ENCODE results near the gene CHIA.
"Not testable (repeated sequence)": the region's sequence is repeated elsewhere in the genome, so short reads cannot be mapped to it uniquely, and the experiment has no call there.

Gene CHIA

GRCh38 chr1:111354584-111354983, 63.9 kb downstream of the CHIA start:
- no peaks in the 10 kb centered on the region for H3K4me1 ChIP-seq (ENCODE audit: control insufficient read depth in 5 of 5, insufficient read depth in 5 of 5, low read length in 5 of 5)

DNA sequence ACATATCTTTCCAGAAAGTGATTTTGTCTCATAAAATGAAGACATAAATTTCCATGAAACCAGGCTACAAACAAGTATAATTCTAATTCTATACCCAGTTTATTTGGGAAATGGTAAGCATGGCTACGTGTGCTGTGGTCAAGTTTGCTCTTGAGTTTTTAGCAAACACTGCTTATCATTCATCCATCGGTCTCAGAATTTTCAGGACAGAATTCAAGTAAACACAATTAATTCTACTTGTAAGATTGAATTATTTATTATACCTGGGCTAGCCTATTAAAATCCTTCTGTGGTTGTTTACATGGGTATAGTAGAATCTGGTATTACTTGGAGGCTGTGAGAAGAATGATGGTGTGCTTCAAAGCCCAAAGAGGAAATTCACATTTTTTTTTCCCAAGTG, 68.3 kb downstream of the CHIA start:
- Histone ChIP-seq H3K4me1 (ENCODE audit: control insufficient read depth in 5 of 5, insufficient read depth in 5 of 5, low read length in 5 of 5) (no peaks in the 10 kb centered on the region), H3K27me3 (ENCODE audit: control insufficient read depth in 5 of 5, insufficient read depth in 4 of 5, low read length in 5 of 5) (peaks cover 0 to 2% (median 0%) of the 10 kb centered on the region in 5 donors), H3K27ac (ENCODE audit: low read depth, low read length) (no peak overlapping the region), H3K9ac (ENCODE audit: low read length in 5 of 5) (no peak overlapping the region), H3K9me3 (ENCODE audit: control insufficient read depth in 5 of 5, low read length in 5 of 5) (no peaks in the 10 kb centered on the region), H3K36me3 (ENCODE audit: control insufficient read depth in 5 of 5, insufficient read depth in 5 of 5, low read length in 5 of 5) (no peaks in the 10 kb centered on the region), H3K4me3 (ENCODE audit: low read depth in 1 of 5, low read length in 5 of 5) (no peak overlapping the region)

More at GRCh38 chr1:111354584-111354983, 63.9 kb downstream of the CHIA start:
- Histone ChIP-seq H3K4me3 (ENCODE audit: low read depth in 1 of 5, low read length in 5 of 5) (no peak overlapping the region), H3K9ac (ENCODE audit: low read length in 5 of 5) (no peak overlapping the region), H3K36me3 (ENCODE audit: control insufficient read depth in 5 of 5, insufficient read depth in 5 of 5, low read length in 5 of 5) (no peaks in the 10 kb centered on the region), H3K9me3 (ENCODE audit: control insufficient read depth in 5 of 5, low read length in 5 of 5) (no peaks in the 10 kb centered on the region), H3K27ac (ENCODE audit: low read depth, low read length) (no peak overlapping the region), H3K27me3 (ENCODE audit: control insufficient read depth in 5 of 5, insufficient read depth in 4 of 5, low read length in 5 of 5) (no peaks in the 10 kb centered on the region)

GRCh38 chr1:111359376-111359775, 68.7 kb downstream of the CHIA start:
- Histone ChIP-seq H3K27me3 (ENCODE audit: control insufficient read depth in 5 of 5, insufficient read depth in 4 of 5, low read length in 5 of 5) (peaks cover 0 to 4% (median 0%) of the 10 kb centered on the region in 5 donors), H3K9ac (ENCODE audit: low read length in 5 of 5) (no peak overlapping the region), H3K9me3 (ENCODE audit: control insufficient read depth in 5 of 5, low read length in 5 of 5) (no peaks in the 10 kb centered on the region), H3K36me3 (ENCODE audit: control insufficient read depth in 5 of 5, insufficient read depth in 5 of 5, low read length in 5 of 5) (no peaks in the 10 kb centered on the region), H3K4me3 (ENCODE audit: low read depth in 1 of 5, low read length in 5 of 5) (no peak overlapping the region), H3K4me1 (ENCODE audit: control insufficient read depth in 5 of 5, insufficient read depth in 5 of 5, low read length in 5 of 5) (no peaks in the 10 kb centered on the region), H3K27ac (ENCODE audit: low read depth, low read length) (no peak overlapping the region)

GRCh38 chr1:111360257-111360656, 69.6 kb downstream of the CHIA start:
- not testable (repeated sequence) for H3K9ac ChIP-seq (ENCODE audit: low read length in 5 of 5); H3K27me3 ChIP-seq (ENCODE audit: control insufficient read depth in 5 of 5, insufficient read depth in 4 of 5, low read length in 5 of 5); H3K4me1 ChIP-seq (ENCODE audit: control insufficient read depth in 5 of 5, insufficient read depth in 5 of 5, low read length in 5 of 5); H3K27ac ChIP-seq (ENCODE audit: low read depth, low read length); H3K36me3 ChIP-seq (ENCODE audit: control insufficient read depth in 5 of 5, insufficient read depth in 5 of 5, low read length in 5 of 5); H3K4me3 ChIP-seq (ENCODE audit: low read depth in 1 of 5, low read length in 5 of 5); H3K9me3 ChIP-seq (ENCODE audit: control insufficient read depth in 5 of 5, low read length in 5 of 5)

DNA sequence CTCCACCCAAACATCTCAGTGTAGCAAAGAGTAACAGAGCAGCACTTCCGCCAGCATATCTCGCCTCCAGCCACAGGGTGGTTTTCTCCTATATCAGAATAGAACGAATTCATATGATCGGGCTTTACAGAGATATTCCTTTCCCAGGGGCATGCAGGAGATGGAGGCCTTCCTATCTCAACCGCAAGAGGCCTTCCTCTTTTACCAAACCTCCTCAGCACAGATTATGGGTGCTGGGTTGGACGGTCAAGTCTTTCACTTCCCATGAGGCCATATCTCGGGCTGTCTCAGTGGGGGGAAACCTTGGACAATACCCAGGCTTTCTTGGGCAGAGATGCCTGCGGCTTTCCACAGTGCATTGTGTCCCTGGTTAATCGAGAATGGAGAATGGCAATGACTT, 71.1 kb downstream of the CHIA start:
- peaks cover 0 to 4% (median 0%) of the 10 kb centered on the region in 5 donors for H3K27me3 ChIP-seq (ENCODE audit: control insufficient read depth in 5 of 5, insufficient read depth in 4 of 5, low read length in 5 of 5)
- no peak overlapping the region for H3K9ac ChIP-seq (ENCODE audit: low read length in 5 of 5)
- H3K36me3 ChIP-seq (ENCODE audit: control insufficient read depth in 5 of 5, insufficient read depth in 5 of 5, low read length in 5 of 5) = no peaks in the 10 kb centered on the region
- no peak overlapping the region for H3K4me3 ChIP-seq (ENCODE audit: low read depth in 1 of 5, low read length in 5 of 5)
- no peaks in the 10 kb centered on the region for H3K9me3 ChIP-seq (ENCODE audit: control insufficient read depth in 5 of 5, low read length in 5 of 5)
- peaks cover 0 to 3% (median 0%) of the 10 kb centered on the region in 5 donors for H3K4me1 ChIP-seq (ENCODE audit: control insufficient read depth in 5 of 5, insufficient read depth in 5 of 5, low read length in 5 of 5)
- no peak overlapping the region for H3K27ac ChIP-seq (ENCODE audit: low read depth, low read length)

- peaks cover 0 to 4% (median 0%) of the 10 kb centered on the region in 5 donors for H3K27me3 ChIP-seq (ENCODE audit: control insufficient read depth in 5 of 5, insufficient read depth in 4 of 5, low read length in 5 of 5)
- no peak overlapping the region for H3K4me3 ChIP-seq (ENCODE audit: low read depth in 1 of 5, low read length in 5 of 5)
- no peaks in the 10 kb centered on the region for H3K9me3 ChIP-seq (ENCODE audit: control insufficient read depth in 5 of 5, low read length in 5 of 5)
- no peak overlapping the region for H3K27ac ChIP-seq (ENCODE audit: low read depth, low read length)
- H3K9ac ChIP-seq (ENCODE audit: low read length in 5 of 5) = no peak overlapping the region
- peaks cover 0 to 9% (median 3%) of the 10 kb centered on the region in 5 donors for H3K4me1 ChIP-seq (ENCODE audit: control insufficient read depth in 5 of 5, insufficient read depth in 5 of 5, low read length in 5 of 5)
- no peaks in the 10 kb centered on the region for H3K36me3 ChIP-seq (ENCODE audit: control insufficient read depth in 5 of 5, insufficient read depth in 5 of 5, low read length in 5 of 5)
Measured at GRCh38 chr1:111364690-111365089, 74.0 kb downstream of the CHIA start.

DNA sequence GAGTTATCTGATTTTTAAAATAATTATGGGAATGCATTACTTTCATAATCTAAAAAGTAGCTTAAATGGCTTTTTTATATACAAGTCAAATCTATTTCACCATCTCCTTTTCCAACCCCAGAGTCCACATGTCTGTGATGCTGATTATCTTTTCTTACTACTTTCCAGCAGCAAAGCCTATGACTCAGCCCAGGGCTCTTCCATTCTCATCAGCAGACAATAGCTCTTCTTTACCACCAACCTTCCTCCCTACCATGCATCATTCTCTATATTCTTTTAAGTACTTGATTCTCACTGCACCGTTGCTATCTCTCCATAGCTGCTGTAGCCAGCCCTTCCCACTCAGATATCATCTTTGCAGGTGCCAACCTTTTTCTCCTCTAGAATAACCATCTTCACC, 75.6 kb downstream of the CHIA start:
- H3K27ac ChIP-seq (ENCODE audit: low read depth, low read length) = no peak overlapping the region
- no peaks in the 10 kb centered on the region for H3K9me3 ChIP-seq (ENCODE audit: control insufficient read depth in 5 of 5, low read length in 5 of 5)
- no peaks in the 10 kb centered on the region for H3K36me3 ChIP-seq (ENCODE audit: control insufficient read depth in 5 of 5, insufficient read depth in 5 of 5, low read length in 5 of 5)
- no peak overlapping the region for H3K4me3 ChIP-seq (ENCODE audit: low read depth in 1 of 5, low read length in 5 of 5)
- H3K9ac ChIP-seq (ENCODE audit: low read length in 5 of 5) = no peak overlapping the region
- H3K4me1 ChIP-seq (ENCODE audit: control insufficient read depth in 5 of 5, insufficient read depth in 5 of 5, low read length in 5 of 5) = peaks cover 0 to 11% (median 3%) of the 10 kb centered on the region in 5 donors
- H3K27me3 ChIP-seq (ENCODE audit: control insufficient read depth in 5 of 5, insufficient read depth in 4 of 5, low read length in 5 of 5) = peaks cover 0 to 6% (median 0%) of the 10 kb centered on the region in 5 donors

DNA sequence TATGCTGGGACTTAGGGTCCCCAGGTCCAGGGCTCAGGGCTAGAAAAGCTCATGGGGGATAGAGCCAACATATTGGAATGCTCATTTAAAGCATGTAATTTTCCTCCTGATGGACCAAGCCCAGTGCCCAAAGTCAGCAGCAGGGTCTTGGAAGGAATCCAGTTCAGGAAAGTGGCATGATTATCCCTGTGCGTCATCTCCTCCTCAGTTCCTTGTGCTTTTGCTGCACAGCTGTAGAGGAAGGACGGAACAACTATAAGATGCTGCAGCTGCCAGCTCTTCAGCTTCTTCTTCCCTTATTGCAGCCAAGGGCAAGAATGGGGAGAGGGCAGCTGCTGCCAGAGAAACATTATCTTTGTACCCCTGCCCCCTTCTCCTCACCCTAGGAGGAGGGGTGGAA, 78.5 kb downstream of the CHIA start:
- Histone ChIP-seq H3K9me3 (ENCODE audit: control insufficient read depth in 5 of 5, low read length in 5 of 5) (no peaks in the 10 kb centered on the region), H3K9ac (ENCODE audit: low read length in 5 of 5) (no peak overlapping the region), H3K27ac (ENCODE audit: low read depth, low read length) (no peak overlapping the region), H3K4me1 (ENCODE audit: control insufficient read depth in 5 of 5, insufficient read depth in 5 of 5, low read length in 5 of 5) (peaks cover 0 to 11% (median 3%) of the 10 kb centered on the region in 5 donors), H3K27me3 (ENCODE audit: control insufficient read depth in 5 of 5, insufficient read depth in 4 of 5, low read length in 5 of 5) (peaks cover 0 to 2% (median 0%) of the 10 kb centered on the region in 5 donors), H3K4me3 (ENCODE audit: low read depth in 1 of 5, low read length in 5 of 5) (no peak overlapping the region), H3K36me3 (ENCODE audit: control insufficient read depth in 5 of 5, insufficient read depth in 5 of 5, low read length in 5 of 5) (no peaks in the 10 kb centered on the region)

- H3K9me3 ChIP-seq (ENCODE audit: control insufficient read depth in 5 of 5, low read length in 5 of 5) = no peaks in the 10 kb centered on the region
- no peak overlapping the region for H3K9ac ChIP-seq (ENCODE audit: low read length in 5 of 5)
- H3K36me3 ChIP-seq (ENCODE audit: control insufficient read depth in 5 of 5, insufficient read depth in 5 of 5, low read length in 5 of 5) = no peaks in the 10 kb centered on the region
- H3K27me3 ChIP-seq (ENCODE audit: control insufficient read depth in 5 of 5, insufficient read depth in 4 of 5, low read length in 5 of 5) = peaks cover 0 to 2% (median 0%) of the 10 kb centered on the region in 5 donors
- peaks cover 0 to 11% (median 3%) of the 10 kb centered on the region in 5 donors for H3K4me1 ChIP-seq (ENCODE audit: control insufficient read depth in 5 of 5, insufficient read depth in 5 of 5, low read length in 5 of 5)
- H3K27ac ChIP-seq (ENCODE audit: low read depth, low read length) = no peak overlapping the region
- no peak overlapping the region for H3K4me3 ChIP-seq (ENCODE audit: low read depth in 1 of 5, low read length in 5 of 5)
Measured at GRCh38 chr1:111369645-111370044, 79.0 kb downstream of the CHIA start.

Measured in subcutaneous abdominal adipose tissue (tissue), 5 donors.